SK-N-SH treated with all-trans-retinoic acid at 6 μM for 48 hours (cell line): ENCODE results near the gene BYSL.

ENCODE experiments used
- ATAC-seq: fragments of 200-7000 bp; cut with Tn5 transposase; 3 replicates; pipeline ENCODE4 v1.9.1; 2020; ENCODE audit warnings: mild to moderate bottlenecking, moderate library complexity
- ARNTL ChIP-seq: fragments of 450-650 bp; formaldehyde crosslinking; IDR thresholded peaks from 2 replicates; pipeline ENCODE4 v1.5.0; 2020; ENCODE audit warnings: low read depth, mild to moderate bottlenecking, moderate library complexity, borderline replicate concordance
- BACH2 ChIP-seq: fragments of 250-450 bp; sonication (Bioruptor Pico); IDR thresholded peaks from 2 replicates; pipeline ENCODE4 v1.9.0; 2021; ENCODE audit warnings: mild to moderate bottlenecking, borderline replicate concordance
- CSDC2 ChIP-seq: fragments of 250-450 bp; sonication (Bioruptor Pico); IDR thresholded peaks from 2 replicates; pipeline ENCODE4 v1.5.0; 2020; ENCODE audit warnings: mild to moderate bottlenecking, moderate library complexity
- CSRNP3 ChIP-seq: fragments of 250-450 bp; sonication (Bioruptor Pico); IDR thresholded peaks from 2 replicates; pipeline ENCODE4 v1.5.1; 2021; ENCODE audit warnings: mild to moderate bottlenecking, moderate library complexity
- GLIS3 ChIP-seq: fragments of 250-450 bp; sonication (Bioruptor Pico); IDR thresholded peaks from 2 replicates; pipeline ENCODE4 v1.5.0; 2020; ENCODE audit warnings: mild to moderate bottlenecking, moderate library complexity
- ISL1 ChIP-seq: fragments of 250-450 bp; sonication (Bioruptor Pico); IDR thresholded peaks from 2 replicates; pipeline ENCODE4 v2.1.2; 2022; ENCODE audit warnings: mild to moderate bottlenecking, moderate library complexity
- OSR1 ChIP-seq: fragments of 250-450 bp; sonication (Bioruptor Pico); IDR thresholded peaks from 2 replicates; pipeline ENCODE4 v1.8.0; 2022; ENCODE audit warnings: moderate library complexity, mild to moderate bottlenecking, inconsistent platforms
- PATZ1 ChIP-seq: fragments of 250-450 bp; sonication (Bioruptor Pico); IDR thresholded peaks from 2 replicates; pipeline ENCODE4 v1.8.0; 2020; ENCODE audit warnings: mild to moderate bottlenecking, moderate library complexity, borderline replicate concordance
- PPARA ChIP-seq: fragments of 250-450 bp; sonication (Bioruptor Pico); IDR thresholded peaks from 2 replicates; pipeline ENCODE4 v1.5.0; 2020; ENCODE audit warnings: mild to moderate bottlenecking, borderline replicate concordance
- RARB ChIP-seq: fragments of 250-450 bp; sonication (Bioruptor Pico); IDR thresholded peaks from 2 replicates; pipeline ENCODE4 v1.8.0; 2021; ENCODE audit warnings: mild to moderate bottlenecking, moderate library complexity
- SNAI2 ChIP-seq: fragments of 250-450 bp; sonication (Bioruptor Pico); IDR thresholded peaks from 2 replicates; pipeline ENCODE4 v1.5.0; 2020; ENCODE audit warnings: mild to moderate bottlenecking, moderate library complexity
- TCF4 ChIP-seq: fragments of 250-450 bp; sonication (Bioruptor Pico); IDR thresholded peaks from 2 replicates; pipeline ENCODE4 v1.8.0; 2021; ENCODE audit warnings: mild to moderate bottlenecking, moderate library complexity, borderline replicate concordance
- TOX ChIP-seq: fragments of 250-450 bp; sonication (Bioruptor Pico); IDR thresholded peaks from 2 replicates; pipeline ENCODE4 v1.8.0; 2021; ENCODE audit warnings: mild to moderate bottlenecking, moderate library complexity, borderline replicate concordance
- ZC3H10 ChIP-seq: fragments of 250-450 bp; sonication (Bioruptor Pico); IDR thresholded peaks from 2 replicates; pipeline ENCODE4 v1.5.1; 2021; ENCODE audit warnings: mild to moderate bottlenecking, moderate library complexity
- ZFP3 ChIP-seq: fragments of 250-450 bp; sonication (Bioruptor Pico); IDR thresholded peaks from 2 replicates; pipeline ENCODE4 v1.5.0; 2020; ENCODE audit warnings: mild to moderate bottlenecking, moderate library complexity
- ZFP30 ChIP-seq: fragments of 450-650 bp; formaldehyde crosslinking; IDR thresholded peaks from 2 replicates; pipeline ENCODE4 v1.5.0; 2022; ENCODE audit warnings: mild to moderate bottlenecking, moderate library complexity
- ZNF565 ChIP-seq: fragments of 450-650 bp; formaldehyde crosslinking; conservative IDR thresholded peaks from 2 replicates; pipeline ENCODE4 v1.5.0; 2020; ENCODE audit warnings: low read depth, mild to moderate bottlenecking, moderate library complexity
- ZNF8 ChIP-seq: fragments of 450-650 bp; formaldehyde crosslinking; IDR thresholded peaks from 2 replicates; pipeline ENCODE4 v1.5.0; 2020; ENCODE audit warnings: mild to moderate bottlenecking, moderate library complexity

The BYSL gene

GRCh38 chr6:41895300-41896233 is 25.7 kb upstream of the BYSL start, which contains the start of gene USP49:
TSS of gene USP49 (minus strand) at chr6:41895375. CDS start at chr6:41806983, 88,392 bp downstream.
- ATAC-seq, result peak; percentile 98
- TF ChIP-seq CSRNP3 (0 out of 2 replicates have a peak, but pooled peaks have one; percentile 17), PATZ1 (CRISPR knock-in tag) (no peak)

GRCh38 chr6:41896281-41896680 is 25.0 kb upstream of the BYSL start:
- no peak for ATAC-seq

GRCh38 chr6:41900861-41901260 is 20.4 kb upstream of the BYSL start:
- TF ChIP-seq TOX (CRISPR knock-in tag) (no peak), ZC3H10 (CRISPR knock-in tag) (no peak), CSRNP3 (no peak), ZFP3 (CRISPR knock-in tag) (no peak), GLIS3 (CRISPR knock-in tag) (no peak)
- no peak for ATAC-seq

More at GRCh38 chr6:41896281-41896680, 25.0 kb upstream of the BYSL start:
- TF ChIP-seq ISL1 (no peak), OSR1 (CRISPR knock-in tag) (no peak), BACH2 (CRISPR knock-in tag) (no peak), ZNF8 (CRISPR knock-in tag) (no peak), CSRNP3 (no peak), PPARA (CRISPR knock-in tag) (no peak), RARB (CRISPR knock-in tag) (no peak)

GRCh38 chr6:41901882-41902519 is 19.3 kb upstream of the BYSL start:
- no peak for TF ChIP-seq ARNTL (CRISPR knock-in tag)
- TF ChIP-seq SNAI2 (CRISPR knock-in tag), result no peak
- no peak for TF ChIP-seq GLIS3 (CRISPR knock-in tag)
- TF ChIP-seq ZNF565, result no peak
- TF ChIP-seq, all 23 proteins: peak for 0
- ATAC-seq, result no peak

- no peak for ATAC-seq
- TF ChIP-seq GLIS3 (CRISPR knock-in tag) (no peak), RARB (CRISPR knock-in tag) (no peak), CSRNP3 (no peak), CSDC2 (no peak), TCF4 (CRISPR knock-in tag) (no peak), ARNTL (CRISPR knock-in tag) (no peak), ZFP30 (CRISPR knock-in tag) (no peak)
These were observed 11.6 kb upstream of the BYSL start for GRCh38 chr6:41909727-41910126.
